ENCODE measurements around the gene SHISA2. TPM values are rescaled to one million over a fixed set of nuclear protein-coding genes. Genes with fewer than 3 reads are reported as not detected.
"Not testable (repeated sequence)": the region's sequence is repeated elsewhere in the genome, so short reads cannot be mapped to it uniquely, and the experiment has no call there.

Gene SHISA2
- 1 to 10 TPM in 1 of 2 experiments, under 1 TPM in 1; 0.94 to 1.1 TPM for total RNA-seq

DNA sequence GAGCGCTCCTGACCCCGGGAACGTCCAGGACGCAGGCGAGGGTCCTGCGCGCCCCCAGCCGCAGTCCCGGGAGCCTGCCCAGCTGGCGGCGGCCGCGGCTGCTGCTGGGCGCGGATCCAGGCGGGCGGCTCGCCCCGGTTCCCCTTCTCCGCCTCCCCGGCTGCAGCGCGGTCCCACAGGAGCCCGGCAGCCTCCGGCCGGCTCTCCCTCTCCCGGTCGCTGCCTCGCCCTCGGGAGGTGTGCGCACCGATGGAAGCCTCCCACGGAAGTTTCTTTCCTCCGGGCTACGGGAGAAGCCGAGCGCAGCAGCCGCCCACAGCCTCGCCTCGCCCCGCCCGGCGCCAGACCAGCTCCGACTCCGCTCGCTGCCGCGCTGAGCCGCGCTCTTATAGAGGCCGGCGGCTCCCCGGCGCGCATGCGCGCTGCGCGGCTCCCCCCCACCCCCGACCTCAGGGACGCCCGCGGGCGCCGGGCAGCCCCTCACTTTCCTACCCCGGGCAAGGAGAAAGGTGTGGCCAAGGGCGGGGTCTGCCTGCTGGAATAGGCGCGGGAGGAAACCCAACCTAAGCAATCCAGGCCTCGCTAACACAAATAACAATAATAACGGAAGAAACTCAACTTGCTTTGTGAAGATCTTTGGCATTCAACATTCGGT is at the start of gene SHISA2:
TSS of gene SHISA2 (minus strand) at position 360 of the 655 bp plus-strand sequence. CDS start 1,041 bp downstream, outside the sequence.
- Mint-ChIP-seq H3K27ac (peak within 1 kb of the TSS; percentile 52), H3K4me3 (peak within 1 kb of the TSS; percentile 72), H3K4me1 (peaks cover 38% of the 10 kb centered on the region), H3K27me3 (peaks cover 46% of the 10 kb centered on the region), H3K36me3 (peaks cover 5% of the 10 kb centered on the region), H3K9me3 (no peaks in the 10 kb centered on the region)
- DNase-seq (peak; percentile 61), ATAC-seq (ENCODE audit: low read depth) (peak; percentile 66)
- POLR2A ChIA-PET, result interaction anchor here (1.3 to 1.5 kb wide), 3 partner anchors 8 to 153 kb away, joined by 3 read pairs; no protein-coding TSS in a partner anchor

GRCh38 chr13:26095846-26096610 is 44.2 kb upstream of the SHISA2 start:
- H3K27me3 Mint-ChIP-seq, result peaks cover 15% of the 10 kb centered on the region
- no peak overlapping the region for H3K4me3 Mint-ChIP-seq
- POLR2A ChIA-PET, result no interaction called here
- no peak overlapping the region for H3K27ac Mint-ChIP-seq
- no peaks in the 10 kb centered on the region for H3K4me1 Mint-ChIP-seq
- H3K9me3 Mint-ChIP-seq, result peaks cover 1% of the 10 kb centered on the region
- no peak for DNase-seq
- no peaks in the 10 kb centered on the region for H3K36me3 Mint-ChIP-seq
- no peak for ATAC-seq (ENCODE audit: low read depth)

DNA sequence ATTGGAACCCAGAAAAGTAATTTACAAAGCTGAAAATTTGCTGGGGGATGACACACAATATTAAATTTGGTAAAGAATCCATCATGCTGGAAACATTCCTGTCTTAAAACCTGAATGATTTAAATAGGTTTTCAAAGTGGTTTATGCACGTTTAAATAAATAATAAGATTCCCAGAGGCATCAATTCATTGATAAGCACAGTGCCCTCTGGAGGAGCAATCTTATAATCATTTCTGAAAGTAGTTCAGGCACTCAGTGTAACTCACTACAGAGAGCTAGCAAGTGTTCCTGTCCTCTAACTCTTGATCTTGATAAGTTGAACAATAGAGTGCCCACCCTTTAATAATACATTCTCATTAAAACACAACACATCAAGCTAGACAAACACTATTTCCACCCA is 43.5 kb upstream of the SHISA2 start:
- no peaks in the 10 kb centered on the region for H3K36me3 Mint-ChIP-seq
- POLR2A ChIA-PET, result no interaction called here
- peaks cover 1% of the 10 kb centered on the region for H3K9me3 Mint-ChIP-seq
- H3K4me1 Mint-ChIP-seq, result no peaks in the 10 kb centered on the region
- ATAC-seq (ENCODE audit: low read depth), result no peak
- peaks cover 15% of the 10 kb centered on the region for H3K27me3 Mint-ChIP-seq
- no peak overlapping the region for H3K4me3 Mint-ChIP-seq
- H3K27ac Mint-ChIP-seq, result no peak overlapping the region
- DNase-seq, result no peak

GRCh38 chr13:26076821-26077220 is 25.0 kb upstream of the SHISA2 start:
- H3K36me3 Mint-ChIP-seq; ATAC-seq (ENCODE audit: low read depth); H3K27ac Mint-ChIP-seq; H3K4me3 Mint-ChIP-seq; H3K9me3 Mint-ChIP-seq; POLR2A ChIA-PET; DNase-seq; H3K4me1 Mint-ChIP-seq: not testable (repeated sequence)
- peaks cover 34% of the 10 kb centered on the region for H3K27me3 Mint-ChIP-seq

GRCh38 chr13:26075498-26075897 is 23.7 kb upstream of the SHISA2 start:
- Mint-ChIP-seq H3K9me3 (no peaks in the 10 kb centered on the region), H3K27me3 (peaks cover 40% of the 10 kb centered on the region), H3K27ac (no peak overlapping the region), H3K4me3 (no peak overlapping the region), H3K4me1 (peaks cover 2% of the 10 kb centered on the region), H3K36me3 (no peaks in the 10 kb centered on the region)
- POLR2A ChIA-PET, result no interaction called here
- DNase-seq, result no peak
- ATAC-seq (ENCODE audit: low read depth), result no peak

- H3K4me1 Mint-ChIP-seq, result peaks cover 2% of the 10 kb centered on the region
- H3K27ac Mint-ChIP-seq, result no peak overlapping the region
- DNase-seq, result no peak
- H3K27me3 Mint-ChIP-seq, result peaks cover 39% of the 10 kb centered on the region
- ATAC-seq (ENCODE audit: low read depth), result no peak
- no peaks in the 10 kb centered on the region for H3K9me3 Mint-ChIP-seq
- no peak overlapping the region for H3K4me3 Mint-ChIP-seq
- H3K36me3 Mint-ChIP-seq, result no peaks in the 10 kb centered on the region
- POLR2A ChIA-PET, result no interaction called here
Observed at GRCh38 chr13:26074706-26075105, 22.9 kb upstream of the SHISA2 start.

DNA sequence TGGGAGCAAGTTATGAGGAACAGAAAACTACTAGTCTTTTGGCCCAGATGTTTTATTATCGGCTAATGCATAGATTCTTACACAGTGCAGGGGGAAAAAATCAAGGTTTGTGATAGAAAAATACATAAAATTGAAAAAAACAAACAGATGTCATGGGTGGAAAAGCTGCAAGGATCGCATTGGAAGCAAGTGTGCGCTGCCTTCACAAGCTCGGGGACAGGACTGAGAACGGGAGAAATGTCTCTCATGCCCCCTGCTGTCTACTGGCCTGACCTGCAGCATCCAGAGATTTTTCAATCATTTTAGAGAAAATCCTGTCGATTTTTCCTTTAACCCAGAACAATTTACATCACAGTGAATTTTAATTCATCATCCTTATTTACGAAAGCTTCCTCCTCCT is 20.5 kb upstream of the SHISA2 start:
- H3K4me3 Mint-ChIP-seq; H3K4me1 Mint-ChIP-seq; H3K9me3 Mint-ChIP-seq; POLR2A ChIA-PET; H3K36me3 Mint-ChIP-seq; DNase-seq; H3K27ac Mint-ChIP-seq; ATAC-seq (ENCODE audit: low read depth): not testable (repeated sequence)
- peaks cover 39% of the 10 kb centered on the region for H3K27me3 Mint-ChIP-seq

GRCh38 chr13:26071691-26072090 is 19.9 kb upstream of the SHISA2 start:
- ATAC-seq (ENCODE audit: low read depth), result no peak
- H3K9me3 Mint-ChIP-seq, result no peaks in the 10 kb centered on the region
- DNase-seq, result no peak
- H3K36me3 Mint-ChIP-seq, result no peaks in the 10 kb centered on the region
- peaks cover 37% of the 10 kb centered on the region for H3K27me3 Mint-ChIP-seq
- peaks cover 2% of the 10 kb centered on the region for H3K4me1 Mint-ChIP-seq
- H3K27ac Mint-ChIP-seq, result no peak overlapping the region
- POLR2A ChIA-PET, result no interaction called here
- H3K4me3 Mint-ChIP-seq, result no peak overlapping the region

DNA sequence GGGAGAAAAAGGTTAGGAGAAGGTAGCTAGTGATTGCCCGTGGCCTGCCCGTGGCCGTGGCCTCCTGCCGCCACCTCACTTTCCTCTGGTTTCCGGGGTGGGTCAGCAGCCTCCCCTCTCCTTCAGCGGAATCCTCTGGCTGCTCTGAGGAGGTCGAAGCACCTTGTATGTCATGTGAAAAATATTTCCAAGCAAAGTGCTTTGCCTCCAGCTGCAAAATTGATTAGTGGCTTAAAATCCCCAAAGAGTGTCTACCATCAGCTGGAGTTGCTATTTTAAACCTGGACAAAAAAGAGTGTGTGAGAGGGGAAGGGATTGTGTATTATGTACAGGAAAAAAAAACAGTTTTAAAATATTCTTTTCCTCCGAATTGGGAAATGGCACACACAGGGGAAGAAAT is 17.8 kb upstream of the SHISA2 start:
- not testable (repeated sequence) for DNase-seq; ATAC-seq (ENCODE audit: low read depth)
- peaks cover 22% of the 10 kb centered on the region for H3K27me3 Mint-ChIP-seq

DNA sequence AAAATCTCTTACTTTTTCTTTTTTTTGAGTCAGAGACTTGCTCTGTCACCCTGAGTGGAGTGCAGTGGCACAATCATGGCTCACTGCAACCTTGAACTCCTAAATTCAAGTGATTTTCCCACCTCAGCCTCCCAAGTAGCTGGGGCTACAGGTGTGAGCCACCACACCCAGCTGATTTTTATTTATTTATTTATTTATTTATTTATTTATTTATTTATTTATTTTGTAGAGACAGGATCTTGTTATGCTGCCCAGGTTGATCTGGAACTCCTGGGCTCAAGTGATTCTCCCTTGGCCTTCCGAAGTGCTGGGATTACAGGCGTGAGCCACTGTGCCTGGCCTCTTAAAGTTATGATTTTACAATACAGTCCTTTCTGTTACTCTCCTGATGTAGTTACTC is 16.6 kb upstream of the SHISA2 start:
- ATAC-seq (ENCODE audit: low read depth); H3K36me3 Mint-ChIP-seq; DNase-seq; H3K4me3 Mint-ChIP-seq; H3K4me1 Mint-ChIP-seq; H3K27ac Mint-ChIP-seq; H3K9me3 Mint-ChIP-seq; POLR2A ChIA-PET: not testable (repeated sequence)
- peaks cover 15% of the 10 kb centered on the region for H3K27me3 Mint-ChIP-seq

More for the DNA sequence above, 17.8 kb upstream of the SHISA2 start:
- H3K4me3 Mint-ChIP-seq, POLR2A ChIA-PET, H3K4me1 Mint-ChIP-seq, H3K9me3 Mint-ChIP-seq, H3K36me3 Mint-ChIP-seq, H3K27ac Mint-ChIP-seq: not testable (repeated sequence)

GRCh38 chr13:26067601-26068000 is 15.8 kb upstream of the SHISA2 start:
- H3K9me3 Mint-ChIP-seq, result no peaks in the 10 kb centered on the region
- no peak for DNase-seq
- H3K4me1 Mint-ChIP-seq, result peaks cover 3% of the 10 kb centered on the region
- peaks cover 13% of the 10 kb centered on the region for H3K27me3 Mint-ChIP-seq
- H3K36me3 Mint-ChIP-seq, result no peaks in the 10 kb centered on the region
- H3K4me3 Mint-ChIP-seq, result no peak overlapping the region
- POLR2A ChIA-PET, result no interaction called here
- no peak overlapping the region for H3K27ac Mint-ChIP-seq
- no peak for ATAC-seq (ENCODE audit: low read depth)

DNA sequence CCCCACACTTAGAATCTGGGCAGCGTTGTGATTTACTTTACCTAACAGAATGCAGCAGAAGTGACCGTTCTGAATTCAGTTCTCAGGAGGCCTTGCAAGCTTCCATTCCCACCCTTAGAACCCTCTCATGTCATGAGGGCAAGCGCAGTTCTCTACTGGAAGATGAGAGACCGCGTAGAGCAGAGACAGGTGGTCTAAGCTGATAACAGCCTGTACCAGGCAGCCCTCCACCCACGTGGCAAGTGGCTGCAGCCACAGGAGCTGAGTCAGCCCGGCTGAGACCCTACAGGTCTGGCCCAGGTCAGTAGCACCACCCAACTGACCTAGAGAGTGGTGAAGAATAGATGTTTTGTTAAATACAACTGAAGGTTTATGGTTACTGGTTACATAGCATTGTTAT is 14.7 kb upstream of the SHISA2 start:
- POLR2A ChIA-PET; H3K27me3 Mint-ChIP-seq; ATAC-seq (ENCODE audit: low read depth); H3K27ac Mint-ChIP-seq; H3K36me3 Mint-ChIP-seq; DNase-seq; H3K4me1 Mint-ChIP-seq; H3K4me3 Mint-ChIP-seq; H3K9me3 Mint-ChIP-seq: not testable (repeated sequence)

GRCh38 chr13:26062853-26063444 is 11.1 kb upstream of the SHISA2 start:
- peak; percentile 63 for ATAC-seq (ENCODE audit: low read depth)
- H3K27me3 Mint-ChIP-seq, result peaks cover 10% of the 10 kb centered on the region
- H3K9me3 Mint-ChIP-seq, result no peaks in the 10 kb centered on the region
- POLR2A ChIA-PET, result no interaction called here
- H3K36me3 Mint-ChIP-seq, result no peaks in the 10 kb centered on the region
- peaks cover 10% of the 10 kb centered on the region for H3K4me1 Mint-ChIP-seq
- H3K4me3 Mint-ChIP-seq, result no peak overlapping the region
- no peak overlapping the region for H3K27ac Mint-ChIP-seq
- no peak for DNase-seq

DNA sequence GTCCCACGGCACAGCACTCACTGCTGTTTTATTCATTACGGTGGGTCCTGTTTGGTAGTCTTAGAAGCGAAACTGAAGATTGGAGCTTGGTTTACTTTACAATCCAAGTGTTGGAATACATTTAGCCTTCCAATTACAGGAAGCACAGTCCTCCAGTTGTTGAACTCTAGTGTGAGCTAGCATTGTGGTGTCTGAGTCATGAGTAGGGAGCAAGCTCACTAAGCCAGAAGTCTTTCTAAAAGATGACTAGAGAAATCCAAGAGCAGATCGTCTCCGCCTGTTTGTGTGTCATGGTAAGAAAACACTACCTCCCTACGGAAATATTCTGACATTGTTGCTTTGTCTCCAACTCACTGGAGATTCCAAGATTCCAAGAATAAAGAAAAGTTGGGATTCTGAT is 10.1 kb upstream of the SHISA2 start:
- Mint-ChIP-seq H3K4me1 (peaks cover 10% of the 10 kb centered on the region), H3K36me3 (no peaks in the 10 kb centered on the region), H3K27ac (no peak overlapping the region), H3K4me3 (no peak overlapping the region), H3K27me3 (peaks cover 10% of the 10 kb centered on the region), H3K9me3 (no peaks in the 10 kb centered on the region)
- no peak for ATAC-seq (ENCODE audit: low read depth)
- POLR2A ChIA-PET, result interaction anchor here (0.9 kb wide), 1 partner anchor 10 kb away, joined by 3 read pairs; the partner anchor contains the start of gene SHISA2
- no peak for DNase-seq

All from activated naive CD8-positive, alpha-beta T cell treated with anti-CD3 and anti-CD28 coated beads, Interleukin-2, amount 10 ng/mL, durations not matched to agents 7 days and 5 days (primary cell).